HCEC 1CT (cell line): ENCODE results near the gene DACT2.
"Not testable (repeated sequence)": the region's sequence is repeated elsewhere in the genome, so short reads cannot be mapped to it uniquely, and the experiment has no call there.

ENCODE experiments used
- DNase-seq: peaks from one replicate; pipeline ENCODE4 v3.0.0-alpha.2; 2017

Gene DACT2

GRCh38 chr6:168319279-168320111, at the start of gene DACT2:
Gene DACT2, minus strand, starts transcription at chr6:168319777. Its CDS starts 144 bp downstream, at chr6:168319633.
- DNase-seq, result no peak

- no peak for DNase-seq
These were observed 49.4 kb upstream of the DACT2 start for GRCh38 chr6:168368936-168369335.

- no peak for DNase-seq
These were observed 48.7 kb upstream of the DACT2 start for GRCh38 chr6:168368066-168368820.

GRCh38 chr6:168367285-168367751, 47.7 kb upstream of the DACT2 start:
- DNase-seq, result no peak

GRCh38 chr6:168366473-168366872, 46.9 kb upstream of the DACT2 start:
- no peak for DNase-seq

GRCh38 chr6:168365422-168366165, 46.0 kb upstream of the DACT2 start:
- DNase-seq, result no peak

- no peak for DNase-seq
These were observed 45.3 kb upstream of the DACT2 start for GRCh38 chr6:168364793-168365421.

- DNase-seq, result no peak
These were observed 44.5 kb upstream of the DACT2 start for GRCh38 chr6:168363811-168364792.

GRCh38 chr6:168363302-168363701, 43.7 kb upstream of the DACT2 start:
- DNase-seq, result no peak

- no peak for DNase-seq
These were observed 42.9 kb upstream of the DACT2 start for GRCh38 chr6:168362276-168362990.

GRCh38 chr6:168361766-168362165, 42.2 kb upstream of the DACT2 start:
- no peak for DNase-seq

- no peak for DNase-seq
These were observed 40.2 kb upstream of the DACT2 start for GRCh38 chr6:168359794-168360193.

- no peak for DNase-seq
These were observed 39.4 kb upstream of the DACT2 start for GRCh38 chr6:168358842-168359420.

- not testable (repeated sequence) for DNase-seq
These were observed 37.3 kb upstream of the DACT2 start for GRCh38 chr6:168356872-168357271.

GRCh38 chr6:168355716-168356522, 36.3 kb upstream of the DACT2 start:
- no peak for DNase-seq

GRCh38 chr6:168354338-168354737, 34.8 kb upstream of the DACT2 start:
- no peak for DNase-seq

- no peak for DNase-seq
These were observed 33.5 kb upstream of the DACT2 start for GRCh38 chr6:168353041-168353440.

GRCh38 chr6:168352096-168352495, 32.5 kb upstream of the DACT2 start:
- no peak for DNase-seq

GRCh38 chr6:168349718-168350210, 30.2 kb upstream of the DACT2 start:
- DNase-seq, result no peak
